ENCODE results near the gene HSP90AA1.

GRCh38 chr14:102097441-102098135, 10.7 kb upstream of the HSP90AA1 start:
- TF ChIP-seq CTCF (IDR thresholded peaks at IDR 0.05): no peak
- TF ChIP-seq POLR2A (IDR thresholded peaks at IDR 0.05): no peak

Data from body of pancreas (tissue), 4 donors.